ENCODE data around the gene CMIP.

Gene CMIP

DNA sequence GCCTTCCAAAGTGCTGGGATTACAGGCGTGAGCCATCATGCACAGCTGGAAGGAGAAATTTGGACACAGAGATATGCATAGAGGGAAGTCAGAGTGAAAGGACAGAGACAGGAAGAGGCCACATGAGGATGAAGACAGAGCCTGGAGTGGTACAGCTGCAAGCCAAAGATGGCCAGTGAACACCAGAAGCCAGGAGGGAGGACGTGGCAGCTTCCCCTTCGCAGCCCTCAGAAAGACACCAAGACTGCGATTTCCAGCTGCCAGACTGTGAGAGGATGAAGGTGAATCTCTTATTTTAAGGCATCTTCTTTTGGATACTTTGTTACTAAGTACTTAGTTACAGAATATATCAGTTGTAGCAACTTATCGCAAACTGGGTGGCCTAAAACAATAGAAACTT, 274.0 kb downstream of the CMIP start:
- Histone ChIP-seq H3K4me3 (ENCODE audit: low read depth in 1 of 2, low read length in 1 of 2) (no peak overlapping the region), H3K4me1 (ENCODE audit: control insufficient read depth in 1 of 2, insufficient read depth in 1 of 2, low read depth in 1 of 2, low read length in 1 of 2) (peaks cover 8 to 11% of the 10 kb centered on the region in 2 experiments), H3K27me3 (no peaks in the 10 kb centered on the region), H3K27ac (no peak overlapping the region), H3K36me3 (no peaks in the 10 kb centered on the region), H3K9me3 (peaks cover 9% of the 10 kb centered on the region)
- TF ChIP-seq, protein P1, sequence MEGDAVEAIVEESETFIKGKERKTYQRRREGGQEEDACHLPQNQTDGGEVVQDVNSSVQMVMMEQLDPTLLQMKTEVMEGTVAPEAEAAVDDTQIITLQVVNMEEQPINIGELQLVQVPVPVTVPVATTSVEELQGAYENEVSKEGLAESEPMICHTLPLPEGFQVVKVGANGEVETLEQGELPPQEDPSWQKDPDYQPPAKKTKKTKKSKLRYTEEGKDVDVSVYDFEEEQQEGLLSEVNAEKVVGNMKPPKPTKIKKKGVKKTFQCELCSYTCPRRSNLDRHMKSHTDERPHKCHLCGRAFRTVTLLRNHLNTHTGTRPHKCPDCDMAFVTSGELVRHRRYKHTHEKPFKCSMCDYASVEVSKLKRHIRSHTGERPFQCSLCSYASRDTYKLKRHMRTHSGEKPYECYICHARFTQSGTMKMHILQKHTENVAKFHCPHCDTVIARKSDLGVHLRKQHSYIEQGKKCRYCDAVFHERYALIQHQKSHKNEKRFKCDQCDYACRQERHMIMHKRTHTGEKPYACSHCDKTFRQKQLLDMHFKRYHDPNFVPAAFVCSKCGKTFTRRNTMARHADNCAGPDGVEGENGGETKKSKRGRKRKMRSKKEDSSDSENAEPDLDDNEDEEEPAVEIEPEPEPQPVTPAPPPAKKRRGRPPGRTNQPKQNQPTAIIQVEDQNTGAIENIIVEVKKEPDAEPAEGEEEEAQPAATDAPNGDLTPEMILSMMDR (IDR thresholded peaks at IDR 0.05): no peak

DNA sequence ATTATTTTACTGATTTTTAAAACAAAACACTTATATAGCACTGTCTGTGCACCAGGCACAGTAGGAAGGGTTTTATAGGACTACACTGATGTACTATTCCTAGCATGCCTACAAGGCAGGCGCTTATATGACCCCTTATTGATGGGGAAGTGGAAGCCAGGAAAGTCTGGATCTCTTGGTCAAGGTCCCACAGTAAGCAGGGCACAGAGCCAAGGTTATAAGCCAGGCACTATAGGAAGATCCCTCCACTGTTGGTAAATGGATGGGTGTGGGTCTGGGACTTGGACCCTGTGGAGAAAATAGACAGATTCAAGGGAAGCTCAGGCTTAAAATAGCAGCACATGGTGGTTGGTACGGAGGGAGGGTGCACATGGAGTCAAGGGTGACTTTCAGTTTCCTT, 275.4 kb downstream of the CMIP start:
- Histone ChIP-seq H3K9me3 (peaks cover 9% of the 10 kb centered on the region), H3K27me3 (peaks cover 8% of the 10 kb centered on the region), H3K4me3 (ENCODE audit: low read depth in 1 of 2, low read length in 1 of 2) (no peak overlapping the region), H3K27ac (no peak overlapping the region), H3K4me1 (ENCODE audit: control insufficient read depth in 1 of 2, insufficient read depth in 1 of 2, low read depth in 1 of 2, low read length in 1 of 2) (peaks cover 8 to 11% of the 10 kb centered on the region in 2 experiments), H3K36me3 (no peaks in the 10 kb centered on the region)
- TF ChIP-seq, protein P1 (IDR thresholded peaks at IDR 0.05): no peak

DNA sequence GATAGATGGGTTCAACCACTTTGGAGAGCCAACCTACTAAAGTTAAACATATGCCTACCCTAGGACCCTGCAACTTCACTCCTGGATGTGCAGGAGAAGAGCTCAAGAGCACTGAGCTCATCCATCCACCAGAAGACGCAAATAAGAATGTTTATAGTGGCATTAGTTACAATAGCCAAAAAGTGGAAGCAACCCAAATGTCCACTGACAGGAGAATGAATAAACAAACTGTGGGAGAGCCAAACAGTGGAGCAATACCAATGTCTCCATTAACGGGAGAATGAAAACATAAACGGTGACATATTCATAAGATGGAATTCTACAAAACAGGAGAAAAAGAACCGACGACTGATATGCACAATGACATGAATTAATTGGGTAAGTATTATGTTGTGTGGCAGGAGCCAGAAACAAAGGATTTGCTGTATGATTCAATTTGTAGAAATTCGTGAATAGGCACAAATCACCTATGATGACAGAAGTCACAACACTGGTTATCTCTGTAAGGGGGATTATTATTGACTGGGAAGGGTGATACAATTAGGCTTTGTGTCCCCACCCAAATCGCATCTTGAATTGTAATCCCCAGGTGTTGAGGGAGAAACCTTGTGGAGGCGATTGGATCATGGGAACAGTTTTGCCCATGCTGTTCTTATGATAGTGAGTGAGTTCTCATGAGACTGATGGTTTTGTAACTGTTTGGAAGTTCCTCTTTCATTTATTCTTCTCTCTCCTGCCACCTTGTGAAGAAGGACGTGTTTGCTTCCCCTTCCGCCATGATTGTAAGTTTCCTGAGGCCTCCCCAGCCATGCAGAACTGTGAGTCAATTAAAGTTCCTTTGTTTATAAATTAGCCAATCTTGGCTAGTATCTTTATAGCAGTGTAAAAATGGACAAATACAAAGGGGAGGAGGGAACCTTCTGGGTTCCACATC, 276.6 kb downstream of the CMIP start:
- Histone ChIP-seq H3K27me3 (peaks cover 11% of the 10 kb centered on the region), H3K36me3 (no peaks in the 10 kb centered on the region), H3K4me3 (ENCODE audit: low read depth in 1 of 2, low read length in 1 of 2) (no peak overlapping the region), H3K4me1 (ENCODE audit: control insufficient read depth in 1 of 2, insufficient read depth in 1 of 2, low read depth in 1 of 2, low read length in 1 of 2) (peaks cover 8 to 11% of the 10 kb centered on the region in 2 experiments), H3K27ac (no peak overlapping the region), H3K9me3 (peaks cover 9% of the 10 kb centered on the region)
- TF ChIP-seq, protein P1 (IDR thresholded peaks at IDR 0.05): no peak

DNA sequence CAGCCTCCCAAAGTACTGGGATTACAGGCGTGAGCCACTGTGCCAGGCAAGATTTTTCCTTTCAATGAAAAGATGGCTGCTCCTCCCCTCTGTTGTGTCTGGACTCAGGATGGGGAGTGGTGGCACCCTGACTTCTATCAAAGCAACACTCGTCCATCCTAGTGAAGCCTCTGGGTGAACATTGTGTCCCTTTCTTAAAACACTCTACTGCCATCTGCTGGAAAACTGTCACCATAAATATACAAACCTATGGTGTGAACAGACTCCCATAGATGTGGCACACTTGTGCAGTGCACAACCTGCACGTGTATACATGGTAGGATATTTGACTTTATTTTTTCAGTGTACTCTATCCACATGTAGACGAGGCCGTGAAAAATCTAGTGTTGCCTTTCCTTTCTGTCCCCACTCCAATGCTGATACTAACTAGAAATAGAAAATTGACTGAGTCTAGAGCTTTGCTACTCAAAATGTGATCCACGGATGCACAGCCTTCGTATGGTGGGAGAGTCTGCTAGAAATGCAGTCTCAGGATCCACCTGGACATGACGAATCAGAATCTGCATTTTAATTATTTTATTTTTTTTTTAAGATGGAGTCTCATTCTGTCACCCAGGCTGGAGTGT, 278.6 kb downstream of the CMIP start:
- peaks cover 11% of the 10 kb centered on the region for H3K27me3 ChIP-seq

DNA sequence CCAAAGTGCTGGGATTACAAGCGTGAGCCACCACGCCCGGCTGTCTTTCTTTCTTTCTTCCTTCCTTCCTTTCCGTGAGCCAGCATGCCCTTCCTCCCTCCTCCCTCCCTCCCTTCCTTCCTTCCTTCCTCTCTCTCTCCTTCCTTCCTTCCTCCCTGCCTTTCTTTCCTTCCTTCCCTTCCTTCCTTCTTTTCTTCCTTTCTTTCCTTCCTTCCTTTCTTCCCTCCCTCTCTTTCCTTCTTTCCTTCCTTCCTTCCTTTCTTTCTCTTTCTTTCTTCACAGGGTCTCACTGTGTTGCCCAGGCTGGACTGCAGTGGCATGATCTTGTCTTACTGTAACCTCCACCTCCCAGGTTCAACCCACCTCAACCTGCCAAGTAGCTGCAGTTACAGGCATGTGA, 283.8 kb downstream of the CMIP start:
- peaks cover 10% of the 10 kb centered on the region in 2 experiments for H3K4me1 ChIP-seq (ENCODE audit: control insufficient read depth in 1 of 2, insufficient read depth in 1 of 2, low read depth in 1 of 2, low read length in 1 of 2)
- peaks cover 18% of the 10 kb centered on the region for H3K27me3 ChIP-seq
- TF ChIP-seq, protein P1 (IDR thresholded peaks at IDR 0.05): no peak

More for the DNA sequence above, 278.6 kb downstream of the CMIP start:
- Histone ChIP-seq H3K4me3 (ENCODE audit: low read depth in 1 of 2, low read length in 1 of 2) (no peak overlapping the region), H3K36me3 (no peaks in the 10 kb centered on the region), H3K9me3 (peaks cover 9% of the 10 kb centered on the region), H3K27ac (no peak overlapping the region), H3K4me1 (ENCODE audit: control insufficient read depth in 1 of 2, insufficient read depth in 1 of 2, low read depth in 1 of 2, low read length in 1 of 2) (peaks cover 8 to 11% of the 10 kb centered on the region in 2 experiments)
- TF ChIP-seq, protein P1 (IDR thresholded peaks at IDR 0.05): peak; percentile 65

More for the DNA sequence above, 283.8 kb downstream of the CMIP start:
- H3K36me3 ChIP-seq: no peaks in the 10 kb centered on the region
- no peak overlapping the region for H3K27ac ChIP-seq
- H3K4me3 ChIP-seq (ENCODE audit: low read depth in 1 of 2, low read length in 1 of 2): no peak overlapping the region
- H3K9me3 ChIP-seq: no peaks in the 10 kb centered on the region
